Amygdala (tissue), 56 donors: Measurements from ENCODE around the gene LRP1B.

Source experiments
- DNase-seq, 56 donors: peaks; one replicate each; lab custom pipeline; 2025; lab: John Stamatoyannopoulos, UW

Gene LRP1B

GRCh38 chr2:140539242-140539875, 1591.5 kb downstream of the LRP1B start:
- DNase-seq: no peak

DNA sequence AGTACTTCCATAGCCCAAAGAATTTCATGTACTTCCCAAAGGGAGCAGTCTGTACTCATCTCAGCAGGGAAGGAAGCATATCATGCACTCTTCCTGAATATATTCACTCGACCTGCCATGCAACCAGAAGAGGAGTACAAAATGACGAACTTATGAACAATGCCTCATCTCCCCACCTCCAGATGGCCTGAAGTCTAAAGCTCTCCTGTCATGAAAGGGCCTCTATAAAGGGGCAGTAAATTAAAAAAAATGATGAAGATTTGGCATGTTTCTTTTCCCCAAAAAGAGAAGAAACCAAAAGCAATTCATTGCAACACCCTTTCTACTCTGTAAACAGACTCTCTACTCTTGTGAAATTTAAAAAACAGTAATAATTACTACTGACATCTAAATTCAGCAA, 1601.1 kb downstream of the LRP1B start:
- DNase-seq: no peak

- no peak for DNase-seq
Measured at GRCh38 chr2:140528982-140529381, 1601.8 kb downstream of the LRP1B start.

DNA sequence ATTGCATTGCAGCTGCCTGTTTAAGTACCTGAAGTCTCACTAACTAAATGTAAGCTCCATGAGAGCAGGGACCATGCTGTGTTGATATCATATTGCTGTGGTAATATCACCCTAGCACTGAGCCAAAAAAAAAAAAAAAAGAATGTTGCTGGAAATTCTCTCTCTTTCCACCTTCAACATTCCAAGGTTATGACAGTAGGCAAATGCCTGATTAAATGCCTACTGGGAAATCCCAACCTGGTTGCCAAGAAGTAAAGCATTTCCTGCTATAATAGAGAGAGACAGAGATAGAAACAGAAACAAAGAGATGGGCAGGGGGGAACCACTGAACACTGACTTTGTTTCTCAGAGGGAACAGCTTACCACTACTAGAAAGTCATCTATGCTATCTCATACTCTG, 1604.2 kb downstream of the LRP1B start:
- DNase-seq: no peak

GRCh38 chr2:140512106-140512505, 1618.7 kb downstream of the LRP1B start:
- no peak for DNase-seq

GRCh38 chr2:140509765-140510164, 1621.1 kb downstream of the LRP1B start:
- DNase-seq: no peak

GRCh38 chr2:140508756-140509155, 1622.1 kb downstream of the LRP1B start:
- no peak for DNase-seq

DNA sequence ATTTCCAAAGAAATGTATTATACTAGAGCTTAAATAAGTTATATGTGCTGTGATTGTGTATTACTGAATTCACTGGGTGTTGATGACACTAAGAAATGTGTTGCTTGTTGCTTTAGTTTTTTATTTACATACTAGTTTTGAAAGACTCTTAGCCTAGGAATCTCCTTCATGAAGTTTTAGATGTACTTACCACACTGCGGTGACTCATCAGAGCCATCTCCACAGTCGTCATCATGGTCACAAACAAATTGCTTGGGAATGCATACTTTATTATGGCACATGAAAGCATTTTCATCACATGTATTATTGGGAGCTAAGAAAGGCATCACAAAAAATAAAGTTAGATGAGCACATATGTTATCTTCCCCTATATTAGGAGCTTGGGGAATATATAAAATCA, 1624.2 kb downstream of the LRP1B start:
- DNase-seq: no peak

- no peak for DNase-seq
Measured at GRCh38 chr2:140504601-140505000, 1626.2 kb downstream of the LRP1B start.

- no peak for DNase-seq
Measured at GRCh38 chr2:140502951-140503630, 1627.7 kb downstream of the LRP1B start.

GRCh38 chr2:140498360-140498759, 1632.5 kb downstream of the LRP1B start:
- DNase-seq: no peak

- no peak for DNase-seq
Measured at GRCh38 chr2:140496714-140497113, 1634.1 kb downstream of the LRP1B start.

GRCh38 chr2:140491876-140492275, 1638.9 kb downstream of the LRP1B start:
- DNase-seq: no peak

DNA sequence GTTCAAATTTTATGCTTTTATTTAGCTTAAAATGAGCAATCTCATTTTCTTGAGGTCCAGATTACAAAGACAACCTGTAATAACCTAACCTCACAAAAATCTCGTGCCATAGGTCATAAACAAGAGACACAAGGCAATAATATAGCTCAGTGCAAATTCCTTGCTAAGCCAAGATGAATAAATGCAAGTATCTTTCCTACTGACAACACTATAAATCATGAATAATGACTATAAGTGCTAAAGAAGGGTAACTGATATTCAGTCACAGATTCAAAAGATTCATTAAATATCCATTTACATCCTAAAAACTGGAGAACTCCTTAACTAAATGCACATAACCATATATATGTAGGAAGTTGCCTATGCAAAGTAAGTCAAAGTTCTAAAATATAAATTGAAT, 1641.6 kb downstream of the LRP1B start:
- no peak for DNase-seq

GRCh38 chr2:140481136-140481535, 1649.7 kb downstream of the LRP1B start:
- DNase-seq: no peak

DNA sequence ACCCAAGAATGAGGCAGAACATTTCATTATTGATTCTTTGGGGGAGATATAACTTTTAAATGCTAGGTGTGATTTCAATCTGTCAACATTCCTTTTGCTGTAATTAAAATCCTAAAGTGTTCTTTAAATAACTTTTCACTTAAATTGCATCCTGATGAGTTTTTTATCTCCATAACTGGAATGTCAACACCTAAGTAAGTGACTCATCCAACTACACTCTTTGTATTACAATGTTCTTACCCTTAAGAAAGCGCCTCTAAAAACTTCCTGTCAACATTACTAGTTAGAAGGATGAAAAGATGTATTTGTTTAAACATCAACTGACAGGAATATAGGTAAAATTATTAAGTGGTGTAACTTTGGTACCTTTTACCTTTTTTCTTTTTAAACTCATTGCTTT, 1657.0 kb downstream of the LRP1B start:
- DNase-seq: no peak

GRCh38 chr2:140472676-140473075, 1658.1 kb downstream of the LRP1B start:
- DNase-seq: no peak

DNA sequence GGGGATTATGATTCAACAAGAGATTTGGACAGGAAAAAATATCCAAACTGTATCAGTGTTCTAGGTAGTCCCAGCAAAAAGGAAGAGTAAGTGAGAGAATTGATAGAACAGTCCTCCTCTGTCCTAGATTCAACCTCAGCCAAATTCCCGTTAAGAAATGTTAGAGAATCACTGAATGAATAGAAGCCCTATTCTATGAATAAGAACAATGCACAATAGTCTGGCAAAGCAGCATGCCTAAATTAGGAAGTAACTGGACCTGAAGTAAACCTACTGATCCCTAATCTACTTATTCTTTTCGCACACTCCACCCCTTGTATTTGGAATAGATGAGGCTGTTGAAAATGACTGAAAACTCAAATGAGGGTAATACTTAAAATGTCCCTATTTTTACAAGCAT, 1665.5 kb downstream of the LRP1B start:
- DNase-seq: peak in 1 of 56 donors; percentile 9

DNA sequence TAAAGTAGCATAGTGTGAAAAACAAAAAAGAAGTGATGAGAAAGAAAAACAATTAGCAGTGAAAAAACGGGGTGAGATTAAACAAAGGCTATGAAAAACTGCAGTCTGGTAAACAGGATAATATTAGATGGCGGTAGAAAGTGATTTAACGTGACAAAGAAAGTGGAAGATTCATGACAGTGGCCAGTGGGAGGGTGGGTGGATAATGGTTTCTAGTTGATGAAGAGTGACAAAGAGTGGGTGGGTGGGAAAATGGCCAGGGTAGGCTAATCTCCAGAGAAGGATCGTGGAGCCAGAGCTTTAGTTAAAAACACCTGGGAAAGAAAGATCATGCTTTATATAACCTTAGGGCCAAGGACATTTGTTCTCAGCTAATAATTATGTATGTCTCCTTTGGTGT, 1667.8 kb downstream of the LRP1B start:
- no peak for DNase-seq

DNA sequence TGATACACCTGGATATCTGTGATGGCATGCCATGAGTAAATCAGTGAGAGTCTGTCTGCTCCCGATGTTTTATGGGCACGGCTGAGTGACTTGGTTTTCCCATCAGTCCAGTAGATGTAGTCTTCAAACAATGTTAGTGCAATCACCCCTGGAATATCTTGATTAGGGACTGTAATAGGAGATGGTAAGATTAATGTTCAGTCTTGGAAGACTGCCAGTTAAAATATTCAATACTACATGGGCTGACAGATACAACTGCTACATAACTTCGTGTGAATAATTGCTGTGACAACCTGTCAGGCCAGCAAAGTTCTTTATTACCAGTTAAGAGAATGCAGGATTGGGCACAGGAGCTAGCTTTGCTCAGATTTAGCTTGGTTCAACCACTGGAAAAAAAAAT, 1673.3 kb downstream of the LRP1B start:
- DNase-seq: no peak

DNA sequence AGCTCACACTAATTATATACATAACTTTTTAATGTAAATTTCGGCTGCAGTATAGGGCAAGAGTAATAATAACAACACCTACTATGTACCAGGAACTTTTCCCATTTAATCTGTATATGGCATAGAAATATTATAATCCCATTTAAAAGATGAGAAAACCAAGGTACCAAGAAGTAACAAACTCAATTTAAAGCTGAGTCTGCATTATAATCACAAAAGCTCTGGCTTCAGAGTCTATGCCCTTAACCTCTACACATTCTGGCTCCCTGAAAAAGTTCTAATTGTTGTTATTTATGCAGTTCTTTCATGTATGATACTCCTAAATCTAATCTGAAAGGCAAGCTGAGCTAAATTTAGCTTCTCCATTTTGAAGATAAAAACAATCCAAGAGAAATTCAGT, 1675.5 kb downstream of the LRP1B start:
- DNase-seq: no peak

GRCh38 chr2:140454717-140455116, 1676.1 kb downstream of the LRP1B start:
- DNase-seq: peak in 11 of 56 donors; percentile 2 to 27 (median 14)

- DNase-seq: no peak
Measured at GRCh38 chr2:140451324-140451723, 1679.5 kb downstream of the LRP1B start.
